ENCODE results near the gene BTRC.

BTRC gene

DNA sequence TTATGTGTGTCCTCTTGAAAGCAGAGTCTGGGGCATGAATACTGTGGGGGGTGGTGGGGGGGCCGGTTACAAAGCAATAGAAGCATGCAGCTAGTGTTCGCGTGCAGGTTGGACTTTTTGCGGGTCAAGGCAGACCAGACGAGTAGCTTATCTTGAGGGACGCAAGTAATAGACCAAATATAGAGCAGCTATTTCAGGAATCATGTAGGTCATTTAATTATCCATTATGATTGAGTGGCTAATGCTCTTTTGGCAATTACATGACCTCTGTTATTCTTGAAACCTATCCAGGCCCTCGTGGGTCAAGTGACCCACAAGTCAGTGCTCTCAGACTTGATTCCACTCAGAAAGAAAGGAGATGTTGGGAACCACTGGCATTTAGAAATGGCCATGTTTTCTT lies 93.0 kb downstream of the BTRC start:
- DNase-seq = no peak

DNA sequence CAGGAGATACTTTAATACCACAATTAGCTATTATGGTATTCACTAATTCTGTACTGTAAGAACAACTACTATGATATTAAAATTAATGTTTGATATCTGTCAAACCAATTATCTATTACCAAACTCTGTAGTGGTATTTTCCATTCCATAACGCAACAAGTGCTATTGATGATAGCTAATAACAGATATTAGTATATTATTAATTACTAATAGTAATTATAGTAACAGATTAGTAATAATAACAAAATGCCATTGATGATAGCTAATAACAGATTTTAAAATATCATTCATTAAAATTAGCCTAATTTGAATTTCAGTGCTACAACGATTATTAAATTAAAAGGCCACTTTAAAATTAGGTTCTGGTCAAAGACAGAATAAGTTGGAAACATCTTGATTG lies 93.5 kb downstream of the BTRC start:
- no peak for DNase-seq

DNA sequence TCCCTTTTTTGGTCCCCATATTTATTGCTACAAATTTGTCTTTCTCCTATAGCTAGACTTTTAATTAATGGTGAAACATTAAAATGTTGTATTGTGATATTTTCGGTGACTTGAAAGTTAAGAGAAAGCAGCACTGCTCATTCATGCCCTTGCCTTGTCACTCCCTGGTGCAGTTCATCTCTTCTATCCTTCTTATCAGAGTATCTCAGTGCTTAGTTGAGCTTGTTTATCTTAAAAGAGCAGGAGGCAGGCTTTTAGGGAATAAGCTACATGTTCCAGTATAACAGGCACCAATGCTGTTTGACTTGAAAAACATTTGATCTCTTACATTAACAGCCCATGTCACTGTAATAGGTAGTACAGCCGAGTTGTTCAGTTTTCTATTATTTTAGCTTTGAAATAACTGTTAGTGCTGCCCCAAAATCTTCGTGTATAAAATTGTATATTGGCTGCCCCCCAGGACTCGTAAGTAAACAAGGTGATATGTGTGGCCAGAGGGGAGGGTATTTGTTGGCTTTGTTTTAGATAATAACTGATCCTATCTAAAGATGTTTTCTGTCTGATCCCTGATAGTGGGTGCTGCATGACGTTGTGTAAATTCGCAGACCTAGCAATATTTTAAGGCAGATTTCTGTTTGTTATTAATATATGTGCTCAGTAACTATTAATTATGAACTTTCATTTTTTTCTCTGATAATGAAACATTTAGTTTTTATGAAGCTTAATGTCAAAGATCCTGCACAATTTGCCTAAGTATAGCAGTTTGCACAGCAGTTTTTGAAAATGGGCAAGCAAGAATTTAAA lies 96.5 kb downstream of the BTRC start:
- DNase-seq = no peak

DNA sequence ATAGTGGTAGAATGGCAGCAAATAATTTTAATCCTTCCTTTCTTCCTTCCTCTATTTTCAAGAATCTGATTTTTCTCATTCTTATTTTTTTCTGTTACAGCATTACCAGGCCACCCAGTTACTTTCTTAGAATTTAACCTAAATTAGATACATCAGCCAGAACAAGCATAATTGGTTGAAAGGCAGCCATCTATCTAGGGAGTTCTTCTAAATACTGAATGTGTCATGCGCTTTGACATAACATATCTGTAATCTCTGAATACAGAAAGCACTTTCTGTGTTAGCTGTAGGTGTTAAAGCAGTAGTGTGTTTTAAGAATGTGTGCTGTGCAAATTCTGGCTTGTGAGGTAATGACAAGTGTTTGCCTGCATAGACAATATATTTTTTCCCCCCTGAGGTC lies 97.3 kb downstream of the BTRC start:
- DNase-seq = no peak

DNA sequence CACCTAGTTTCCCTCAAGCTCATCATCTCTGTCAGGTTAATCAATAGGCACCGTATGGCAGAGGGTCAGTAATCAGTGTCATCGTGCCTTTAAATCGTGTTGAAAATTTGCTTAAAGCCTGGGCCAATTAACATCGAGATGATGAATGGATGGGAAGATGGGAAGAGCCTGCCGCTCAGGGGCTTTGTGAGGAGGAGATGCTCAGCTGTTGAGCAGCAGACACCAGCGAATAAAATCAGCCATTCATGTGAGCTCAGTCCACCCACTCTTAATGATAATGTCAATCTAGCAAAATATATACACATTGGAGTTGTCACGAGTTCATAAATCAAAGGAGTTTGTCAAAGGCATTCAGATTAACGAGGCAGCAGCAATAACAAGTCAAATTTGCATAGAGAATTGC lies 97.7 kb downstream of the BTRC start:
- DNase-seq = no peak

DNA sequence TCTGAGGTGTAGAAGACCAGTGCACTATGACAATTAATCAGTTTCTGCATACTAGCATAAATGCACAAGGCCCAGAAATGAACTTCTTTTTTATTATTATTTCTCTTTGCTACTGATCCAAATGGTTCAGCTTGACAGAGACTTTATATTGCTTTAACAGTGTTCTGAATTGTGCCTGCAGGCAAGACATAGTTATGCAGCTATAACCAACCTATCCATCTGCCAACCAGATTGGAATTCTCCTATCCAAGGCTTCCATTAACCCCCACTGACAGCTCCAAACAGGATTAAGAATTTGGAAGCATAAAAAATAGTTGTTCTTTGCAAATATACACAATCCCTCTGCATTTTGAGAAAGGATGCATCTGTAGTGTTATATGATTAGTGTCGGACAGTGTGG lies 98.2 kb downstream of the BTRC start:
- no peak for DNase-seq

DNA sequence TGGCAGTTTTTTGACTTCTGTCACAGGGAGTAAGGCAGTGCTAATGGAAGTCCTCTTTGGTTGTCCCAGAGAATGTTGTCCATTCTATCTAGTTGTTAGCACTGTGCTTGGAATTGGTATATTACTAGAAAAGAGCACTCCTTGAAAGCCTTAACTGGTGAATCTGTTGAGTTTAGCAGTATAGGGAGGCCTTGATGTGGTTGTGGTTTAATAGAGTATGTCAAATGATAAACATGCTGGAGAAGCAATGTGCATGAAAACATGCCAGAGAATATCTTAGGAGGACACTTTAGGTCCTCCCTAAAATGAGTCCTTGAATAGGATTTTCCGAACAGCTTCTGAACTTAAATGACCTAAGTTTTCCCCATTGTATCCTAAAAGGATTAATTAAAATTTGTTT lies 98.6 kb downstream of the BTRC start:
- no peak for DNase-seq

DNA sequence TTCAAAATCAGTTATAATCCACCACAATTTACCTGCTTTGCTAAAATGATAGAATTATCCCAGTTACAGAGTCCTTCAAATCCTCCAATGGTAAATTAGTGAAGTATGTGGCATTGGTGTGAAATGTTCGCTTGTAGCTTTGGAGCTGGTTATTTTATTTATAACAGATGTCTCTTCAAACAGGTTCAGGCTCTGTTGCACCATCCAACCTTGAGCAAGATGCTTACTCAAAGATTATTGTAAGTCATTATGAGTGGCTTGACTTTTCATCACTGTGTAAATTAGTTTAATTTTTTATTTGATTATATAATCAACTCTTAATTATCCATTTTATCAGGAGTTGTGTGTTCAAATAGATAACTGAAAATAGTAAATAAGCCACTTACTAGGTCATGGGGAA lies 99.4 kb downstream of the BTRC start:
- DNase-seq = no peak

DNA sequence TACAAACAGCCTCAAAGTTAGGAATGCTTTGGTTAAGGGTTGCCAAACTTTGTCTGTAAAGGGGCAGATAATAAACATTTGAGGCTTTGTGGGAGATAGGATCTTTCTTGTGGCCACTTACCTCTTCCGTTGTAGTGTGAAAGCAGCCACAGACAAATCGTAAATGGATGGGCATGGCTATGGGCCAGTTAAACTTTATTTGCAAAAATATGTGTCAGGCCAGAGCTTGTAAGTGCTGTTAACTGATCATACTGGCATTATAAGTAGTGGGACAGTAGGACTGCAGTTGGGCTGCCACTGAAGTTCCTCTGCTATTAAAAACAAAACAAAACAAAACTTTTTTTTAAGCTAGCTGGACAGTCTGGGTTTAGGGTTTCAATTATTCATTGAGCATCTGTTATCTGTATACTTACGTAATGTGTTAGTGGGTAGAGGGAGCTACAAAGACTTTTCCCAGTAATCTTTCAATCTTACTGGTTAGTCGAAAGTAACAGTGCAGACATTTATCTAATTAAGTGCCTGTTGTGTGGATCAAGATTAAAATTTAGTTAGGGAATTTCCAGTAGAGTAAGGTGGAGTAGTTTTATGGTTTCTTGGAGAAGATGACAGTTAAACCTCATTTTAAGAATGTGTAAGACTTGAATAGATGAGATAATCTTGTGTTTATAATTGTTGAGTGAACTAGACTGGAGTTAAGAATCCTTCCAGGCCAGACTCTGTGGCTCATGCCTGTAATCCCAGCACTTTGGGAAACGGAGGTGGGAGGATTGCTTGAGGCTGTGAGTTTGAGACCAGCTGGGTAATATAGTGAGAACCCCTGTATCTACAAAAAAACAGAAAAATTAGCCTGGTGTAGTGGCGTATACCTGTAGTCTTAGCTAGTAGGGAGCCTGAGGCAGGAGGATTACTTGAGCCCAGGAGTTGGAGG lies 100.1 kb downstream of the BTRC start:
- DNase-seq = no peak

DNA sequence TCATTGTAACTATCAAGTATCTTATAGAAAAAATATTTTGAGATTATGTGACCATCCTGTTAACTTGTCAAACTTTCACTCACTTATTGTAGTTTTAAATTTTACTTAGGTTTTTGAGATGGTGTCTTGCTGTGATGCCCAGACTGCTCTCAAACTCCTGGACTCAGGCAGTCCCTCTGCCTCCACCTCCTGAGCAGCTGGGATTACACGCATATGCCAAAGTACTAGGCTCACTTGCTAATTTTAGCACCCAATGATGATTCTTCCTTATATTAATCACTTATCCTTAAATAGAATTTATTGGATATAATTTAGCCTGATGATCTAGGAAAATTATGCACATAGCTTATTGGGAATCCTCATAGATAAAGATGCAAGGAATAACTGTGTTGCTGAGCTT lies 104.9 kb downstream of the BTRC start:
- DNase-seq = no peak

DNA sequence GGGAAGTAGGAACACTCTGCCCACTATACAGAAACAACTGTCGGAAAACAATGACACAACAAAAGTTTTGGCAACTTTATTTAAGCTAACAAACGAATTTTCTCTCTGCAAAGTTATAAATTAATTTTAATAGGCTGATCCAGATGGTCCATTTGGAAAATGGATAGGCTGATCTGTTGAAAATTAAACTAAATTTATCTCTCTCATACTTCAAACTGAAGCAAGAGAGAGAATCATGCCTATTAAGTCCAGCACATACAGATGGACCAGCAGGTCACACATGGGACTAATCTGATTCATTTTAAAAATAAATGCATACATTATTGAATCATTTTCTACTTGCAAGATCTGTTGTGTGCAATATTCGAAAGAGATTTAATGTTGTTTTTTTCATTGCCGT lies 110.1 kb downstream of the BTRC start:
- DNase-seq = no peak

DNA sequence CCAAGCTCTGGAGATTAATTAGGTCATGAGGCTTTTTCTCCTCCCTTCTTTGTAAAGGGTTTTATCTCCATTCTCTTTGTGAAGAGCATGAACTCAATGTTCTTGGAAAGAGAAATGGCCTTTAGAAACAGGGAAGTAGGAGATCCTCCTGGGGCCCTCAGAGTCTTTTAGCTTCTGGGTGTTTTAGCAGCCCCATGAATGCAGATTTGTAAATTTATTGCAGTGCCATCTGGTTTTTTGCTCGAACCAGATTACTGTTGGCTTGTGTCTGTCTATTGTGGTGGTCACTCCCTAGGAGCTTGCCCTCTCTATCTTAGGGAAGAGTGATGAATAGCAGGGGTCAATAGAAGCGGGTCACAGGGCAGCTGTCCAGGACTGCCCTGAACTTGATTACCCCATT lies 110.6 kb downstream of the BTRC start:
- DNase-seq = no peak

DNA sequence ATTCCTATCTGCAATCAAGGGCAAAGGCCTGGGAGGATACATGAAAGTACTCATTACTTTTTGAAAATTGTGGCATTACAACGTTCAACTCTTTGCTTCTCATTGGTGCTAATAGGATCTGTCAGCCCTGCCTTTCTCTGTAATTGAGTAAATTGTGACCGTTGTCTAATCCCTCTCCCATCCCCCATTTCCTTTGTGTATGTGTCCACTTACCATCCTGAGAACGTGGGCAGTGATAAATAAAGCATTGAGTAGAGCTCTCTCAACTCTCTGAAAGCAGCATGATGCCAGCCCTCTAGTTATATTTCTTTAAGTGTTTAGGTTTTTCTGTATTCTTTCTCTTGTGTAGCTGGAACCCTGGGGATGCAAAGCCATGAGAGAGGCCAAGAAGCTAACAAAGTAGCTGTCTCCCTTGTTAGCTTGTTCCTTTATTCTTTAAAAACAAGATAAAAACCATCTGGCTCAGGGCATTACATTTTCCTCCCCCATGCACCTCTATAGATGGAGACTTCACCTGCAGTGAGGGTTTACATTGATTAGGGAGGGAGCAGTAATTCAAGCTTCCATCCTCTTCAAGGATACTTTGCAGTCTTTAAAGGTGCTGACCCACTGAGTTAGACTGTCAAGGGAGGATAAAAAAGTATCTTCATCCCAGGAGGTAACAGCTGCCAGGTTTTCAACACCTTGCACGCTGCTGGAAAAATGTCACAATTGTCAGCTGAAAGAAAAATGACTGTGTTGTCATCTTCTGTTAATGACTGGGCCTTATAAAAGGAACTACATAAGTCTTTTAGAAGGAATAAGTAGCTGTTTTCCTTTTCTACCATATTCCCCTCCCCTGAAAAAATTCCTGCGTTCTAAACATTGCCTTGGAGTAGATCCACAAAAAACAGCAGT lies 112.3 kb downstream of the BTRC start:
- DNase-seq = no peak

DNA sequence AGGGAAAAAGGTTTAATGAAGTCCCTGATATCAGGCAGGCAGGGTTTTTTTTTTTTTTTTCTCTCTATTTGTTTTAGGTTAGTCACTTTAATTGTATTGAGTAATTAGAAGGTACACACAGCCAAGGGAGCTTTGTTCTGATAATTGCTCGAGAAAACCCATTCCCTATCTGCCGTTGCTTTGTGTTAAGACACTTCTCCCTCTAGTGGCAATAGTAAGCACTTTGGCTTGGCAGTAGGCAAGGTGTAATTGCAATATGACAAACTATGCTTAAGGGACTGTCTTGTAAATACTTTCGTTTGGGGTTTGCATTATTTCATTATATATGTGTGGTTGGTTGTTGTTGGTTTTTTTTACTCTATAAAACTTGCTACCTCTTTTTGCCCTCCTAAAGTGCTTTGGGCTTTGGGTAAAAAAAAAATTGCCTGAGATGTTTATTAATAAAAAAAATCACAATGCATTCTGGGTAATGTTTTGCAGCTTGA lies 113.4 kb downstream of the BTRC start:
- DNase-seq = peak; percentile 13

DNA sequence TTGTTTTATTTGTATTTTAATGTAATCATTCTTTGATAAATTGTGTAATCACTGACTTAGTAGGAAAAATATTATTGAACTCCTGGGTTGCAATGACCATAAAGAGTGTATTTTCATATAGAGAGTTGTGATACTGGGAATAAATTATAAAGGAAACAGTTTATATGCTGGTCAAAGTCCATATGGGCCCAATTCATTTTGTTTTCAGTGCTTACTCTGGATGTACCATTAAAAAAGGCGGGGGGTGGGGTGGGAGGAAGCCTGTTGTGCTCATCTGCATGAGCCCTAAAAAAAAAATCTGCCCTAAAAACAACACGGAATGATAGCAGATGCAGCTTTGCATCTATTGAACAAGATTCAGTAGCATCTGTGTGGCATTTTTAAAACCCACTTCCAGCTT lies 114.2 kb downstream of the BTRC start:
- DNase-seq = no peak

DNA sequence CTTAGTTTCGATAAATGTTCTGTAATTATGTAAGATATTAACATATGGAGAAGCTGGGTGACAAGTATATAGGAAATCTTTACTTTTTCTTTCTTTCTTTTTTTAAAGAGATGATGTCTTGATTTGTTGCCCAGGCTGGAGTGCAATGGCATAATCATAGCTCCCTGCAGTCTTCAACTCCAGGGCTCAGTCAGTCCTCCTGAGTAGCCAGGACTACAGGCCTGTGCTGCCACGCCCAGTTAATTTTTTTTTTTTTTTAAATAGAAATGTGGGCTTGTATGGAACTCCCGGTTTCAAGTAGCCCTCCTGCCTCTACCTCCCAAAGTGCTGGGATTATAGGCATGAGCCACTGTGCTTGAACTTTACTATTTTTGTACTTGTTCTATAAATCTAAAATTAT lies 122.4 kb downstream of the BTRC start:
- no peak for DNase-seq

DNA sequence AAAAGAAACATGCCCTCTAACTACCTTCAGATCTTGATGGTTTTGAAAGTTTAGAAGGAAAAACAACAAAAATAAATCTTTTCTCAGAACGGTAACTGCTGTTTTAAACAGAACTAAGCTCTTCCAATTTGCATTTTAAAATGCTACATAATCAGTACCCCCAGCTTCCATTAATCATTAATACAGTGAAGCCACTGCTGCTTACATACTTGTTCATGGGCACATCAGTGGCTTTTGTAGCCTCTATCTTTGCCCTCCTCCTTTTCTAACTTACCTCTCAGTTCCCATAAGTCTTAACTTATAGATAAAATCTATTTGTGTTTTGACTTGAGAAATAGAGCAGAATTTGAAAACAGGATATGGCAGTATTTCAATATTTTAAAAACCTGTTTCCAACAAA lies 125.0 kb downstream of the BTRC start:
- DNase-seq = no peak

DNA sequence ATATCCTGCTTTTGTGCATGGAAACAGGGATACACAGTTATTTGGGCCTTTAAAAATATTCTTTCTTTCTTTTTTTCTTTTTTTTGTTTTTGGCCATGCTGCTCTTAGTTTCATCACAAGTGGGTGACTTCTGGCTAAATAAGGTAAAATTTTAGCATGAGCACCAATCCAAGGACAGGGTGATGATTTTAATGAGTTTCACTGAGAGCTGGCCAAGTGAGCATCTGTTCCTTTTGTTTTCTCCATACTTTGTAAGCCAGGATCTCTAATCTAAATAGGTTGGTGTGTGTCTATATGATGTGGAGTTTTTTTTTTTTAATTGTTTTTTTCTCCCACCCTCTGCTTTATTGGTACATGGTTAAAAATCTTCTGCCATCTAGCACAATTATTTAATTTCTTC lies 127.3 kb downstream of the BTRC start:
- DNase-seq = no peak

DNA sequence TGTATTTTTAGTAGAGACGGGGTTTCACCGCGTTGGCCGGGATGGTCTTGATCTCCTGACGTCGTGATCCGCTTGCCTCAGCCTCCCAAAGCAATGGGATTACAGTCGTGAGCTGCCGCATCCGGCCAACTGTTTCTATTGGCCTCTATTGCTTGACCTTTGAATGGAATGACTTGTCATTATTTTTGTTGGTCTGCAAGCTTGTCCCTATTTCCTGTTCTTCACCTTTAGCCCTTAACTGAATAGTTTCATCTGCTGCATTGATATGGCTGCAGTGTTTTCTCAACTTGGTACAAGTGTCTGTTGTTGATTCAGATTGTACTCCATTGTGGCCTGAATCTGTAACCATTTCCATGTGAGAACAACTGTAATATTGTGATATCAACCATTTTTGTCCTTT lies 128.6 kb downstream of the BTRC start:
- DNase-seq = no peak

DNA sequence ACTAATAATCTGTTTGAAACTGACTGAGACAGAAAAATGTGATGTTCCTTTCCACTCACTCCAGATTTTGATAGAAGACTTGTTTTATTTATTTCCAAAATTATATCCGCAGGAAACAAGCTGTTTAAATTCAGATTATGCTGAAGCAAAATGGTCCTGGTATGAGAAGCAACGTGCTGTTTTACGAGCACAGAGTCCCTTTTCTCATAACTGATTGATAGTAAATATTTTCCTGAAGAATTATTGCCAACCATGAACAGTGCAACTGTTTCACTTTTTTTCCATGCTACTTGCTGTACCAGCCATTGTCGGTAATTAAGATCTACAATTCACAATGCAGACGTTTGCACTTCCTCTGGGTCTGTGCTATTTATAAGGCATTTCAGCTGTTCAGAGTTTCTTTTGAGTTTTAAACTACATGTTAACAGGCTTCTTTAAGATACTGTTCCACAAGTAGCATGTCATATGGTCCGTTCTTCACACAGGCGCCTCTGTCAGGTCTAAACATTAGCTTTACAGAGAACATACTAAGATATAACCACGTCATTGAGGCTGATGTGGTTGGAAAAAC lies 130.3 kb downstream of the BTRC start:
- no peak for DNase-seq

DNA sequence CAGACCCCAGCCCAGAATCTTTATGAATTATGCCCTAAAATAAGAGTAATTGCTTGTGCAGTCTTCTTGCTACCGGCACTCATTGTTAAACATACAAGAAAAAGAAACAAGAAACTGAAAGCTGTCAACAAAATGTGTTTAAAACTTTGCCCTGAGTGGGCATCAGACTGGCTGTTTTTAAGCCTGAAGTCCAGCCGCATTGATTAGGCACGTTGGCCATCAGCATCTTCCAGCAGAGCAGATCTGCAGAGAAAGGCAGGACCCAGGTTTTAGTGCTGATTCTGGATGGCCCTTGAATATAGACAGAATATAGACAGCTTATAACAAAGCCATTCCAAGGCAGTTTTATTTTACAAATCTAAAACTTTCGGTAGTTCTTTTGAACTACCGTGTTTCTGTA lies 131.2 kb downstream of the BTRC start:
- no peak for DNase-seq

DNA sequence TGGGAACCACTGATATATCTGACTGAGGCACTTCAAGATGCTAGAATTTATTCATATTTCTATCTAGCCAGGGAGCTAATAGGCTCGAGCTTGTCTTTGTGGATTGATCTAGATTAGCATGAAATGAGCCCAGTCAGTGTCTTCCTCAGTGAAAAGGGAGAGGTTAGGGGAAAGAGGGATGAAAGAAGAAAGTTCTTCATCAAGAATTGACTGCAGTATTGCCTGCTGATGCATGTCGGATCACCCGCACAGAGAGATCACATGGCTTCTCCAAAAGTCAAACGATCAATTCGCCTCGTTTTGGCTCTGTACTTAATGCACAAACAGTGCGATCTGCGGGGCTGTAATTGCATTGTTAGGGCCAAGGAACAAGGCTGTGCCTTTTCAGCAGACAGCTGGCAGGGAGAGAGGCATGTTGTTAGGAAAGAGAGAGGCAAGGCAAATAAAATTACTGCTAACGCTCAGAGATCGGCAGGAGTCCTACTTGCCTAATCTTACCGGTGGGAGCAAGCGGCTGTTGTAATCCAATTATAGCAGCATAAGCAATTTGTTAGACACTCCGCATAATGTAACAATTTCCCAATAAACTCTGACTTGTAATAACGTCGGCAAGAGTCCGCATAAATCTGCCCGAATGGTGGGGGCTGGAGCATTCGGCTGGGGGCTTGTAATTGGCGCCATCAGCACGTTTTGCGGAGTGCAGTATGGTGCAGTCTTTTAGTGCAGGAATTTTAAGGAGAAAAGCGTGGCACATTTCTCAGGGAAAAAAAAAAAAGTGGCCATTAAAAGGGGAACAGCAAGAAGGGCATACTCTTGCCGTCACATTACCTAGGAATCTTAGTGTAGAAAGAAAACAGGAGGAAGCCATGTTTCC lies 132.0 kb downstream of the BTRC start:
- no peak for DNase-seq
